HG02938 (cell line): ENCODE results near the gene STT3A.

ENCODE experiments used
- ATAC-seq: cut with Tn5 transposase; IDR thresholded peaks from one replicate; pipeline ENCODE4 v1.9.1; 2021; ENCODE audit warnings: mild to moderate bottlenecking, moderate library complexity; ENCODE audit not compliant: unreplicated experiment

Gene STT3A

DNA sequence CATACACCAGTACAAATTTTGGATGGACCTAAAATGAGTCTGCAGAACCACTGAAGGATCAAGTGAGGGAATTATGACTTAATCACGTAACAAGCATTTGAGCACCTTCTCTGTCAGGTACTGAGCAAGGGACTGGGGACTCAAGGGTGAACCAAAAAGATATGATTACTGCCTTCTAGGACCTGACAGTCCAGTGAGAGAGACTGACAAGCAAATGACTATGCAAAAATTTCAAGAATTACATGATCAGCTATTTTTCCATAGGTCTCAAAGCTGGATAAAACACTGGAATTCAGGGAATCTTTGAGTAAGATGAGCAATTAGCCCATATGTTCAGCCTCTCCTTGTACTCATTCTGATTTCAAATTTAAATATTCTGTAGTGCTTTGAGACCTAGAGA is 5.2 kb upstream of the STT3A start:
- ATAC-seq, result no peak

DNA sequence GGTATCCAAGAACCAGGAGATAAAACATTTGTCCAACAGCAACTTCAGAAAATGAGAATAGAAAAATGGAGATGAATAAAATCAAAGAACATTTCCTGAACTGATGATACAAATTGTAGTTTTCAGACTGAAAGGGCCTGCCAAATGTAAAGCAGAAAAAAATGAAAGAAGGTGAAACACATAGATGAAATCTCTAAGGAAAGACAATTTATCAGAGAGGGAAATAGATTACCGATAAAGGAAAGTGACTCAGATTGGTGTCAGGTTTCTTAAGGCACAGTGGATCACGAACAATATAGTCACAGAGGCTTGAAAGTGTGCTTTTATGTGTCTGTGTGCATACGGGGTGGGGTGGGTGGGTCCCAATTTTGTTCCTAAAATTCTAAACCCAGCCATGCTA is 4.1 kb upstream of the STT3A start:
- no peak for ATAC-seq

DNA sequence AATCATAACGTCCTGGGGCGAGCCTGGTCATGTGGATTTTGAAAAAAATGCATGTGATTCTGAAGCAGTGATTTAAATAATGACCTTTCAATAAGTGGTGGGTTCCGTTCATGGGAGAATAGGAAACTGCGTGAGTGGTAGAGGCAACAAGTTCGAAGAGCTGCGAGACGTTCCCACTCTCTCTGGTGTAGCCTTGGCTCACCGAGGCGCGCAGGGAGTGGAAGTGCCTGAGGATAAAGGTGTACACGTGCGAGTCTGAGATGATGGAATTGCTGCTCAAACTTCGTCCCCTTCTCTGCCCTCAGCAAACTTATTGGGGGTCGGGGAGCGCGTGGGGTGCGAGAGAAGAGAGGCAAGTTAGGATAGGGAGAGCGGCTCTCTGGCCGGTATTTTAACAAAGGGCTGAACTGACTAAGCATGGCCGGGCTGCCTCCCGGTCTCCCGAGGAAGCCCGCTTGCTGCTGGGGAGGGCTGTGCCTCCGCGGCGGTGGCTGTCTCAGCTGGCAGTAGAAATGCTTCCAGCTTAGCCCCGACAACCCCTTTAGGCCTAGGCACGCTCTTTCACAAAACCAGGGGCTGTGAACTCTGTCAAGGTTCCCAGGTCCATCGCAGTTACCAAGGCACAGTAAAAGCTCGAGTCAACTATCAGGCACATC is 875 bp upstream of the STT3A start:
- ATAC-seq, result peak; percentile 14

DNA sequence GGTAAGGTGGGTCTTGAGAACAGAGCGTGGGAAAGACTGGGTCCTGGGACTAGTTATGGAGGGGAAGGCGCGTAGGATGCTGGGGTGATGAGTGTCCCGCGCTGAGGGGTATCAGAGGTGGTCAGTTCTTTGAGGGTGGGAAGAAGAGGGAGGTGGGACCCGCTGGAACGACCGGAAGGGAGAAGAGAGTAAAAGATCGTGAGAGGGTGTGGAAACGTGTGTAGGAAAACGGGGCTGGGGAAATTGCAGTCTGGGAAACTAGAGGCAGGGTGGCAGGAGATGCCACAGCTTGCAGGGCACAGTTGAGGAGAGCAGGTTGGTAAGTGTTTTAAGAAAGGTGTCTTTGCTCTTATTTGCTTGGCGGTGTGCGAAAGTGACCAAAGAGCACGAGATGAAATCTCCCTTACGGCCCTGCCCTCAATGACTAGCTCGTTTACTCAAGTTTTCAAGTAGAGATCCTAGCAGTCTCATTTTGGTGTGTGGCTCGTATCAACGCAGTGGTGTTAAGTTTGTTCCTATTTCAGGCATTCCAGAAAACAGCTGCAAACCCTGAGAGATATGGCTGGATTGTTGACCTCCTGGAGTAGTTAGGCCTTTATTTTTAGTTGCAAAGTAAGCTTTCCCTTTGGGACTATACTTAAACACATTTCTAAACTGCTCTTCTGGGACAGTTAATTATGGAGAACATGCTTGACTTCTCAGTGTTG is 615 bp downstream of the STT3A start:
- ATAC-seq, result no peak

DNA sequence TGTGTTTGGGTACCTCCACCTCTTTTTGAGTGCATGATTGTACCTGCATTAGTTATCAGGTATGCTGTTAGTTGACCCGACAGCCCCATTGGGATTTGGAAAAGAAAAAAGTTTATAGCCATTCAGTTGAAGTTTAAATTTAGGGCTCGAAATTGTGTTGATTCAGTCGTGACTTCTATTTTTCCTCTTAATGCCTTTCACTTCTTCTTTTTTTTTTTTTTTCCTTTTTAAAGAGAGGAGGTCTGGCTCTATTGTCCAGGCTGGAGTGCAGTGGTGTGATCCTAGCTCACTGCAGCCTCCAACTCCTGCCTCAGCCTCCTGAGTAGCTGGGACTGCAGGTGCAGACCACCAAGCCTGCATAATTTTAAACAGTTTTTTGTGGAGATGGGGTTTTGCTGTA is 2.3 kb downstream of the STT3A start:
- no peak for ATAC-seq

DNA sequence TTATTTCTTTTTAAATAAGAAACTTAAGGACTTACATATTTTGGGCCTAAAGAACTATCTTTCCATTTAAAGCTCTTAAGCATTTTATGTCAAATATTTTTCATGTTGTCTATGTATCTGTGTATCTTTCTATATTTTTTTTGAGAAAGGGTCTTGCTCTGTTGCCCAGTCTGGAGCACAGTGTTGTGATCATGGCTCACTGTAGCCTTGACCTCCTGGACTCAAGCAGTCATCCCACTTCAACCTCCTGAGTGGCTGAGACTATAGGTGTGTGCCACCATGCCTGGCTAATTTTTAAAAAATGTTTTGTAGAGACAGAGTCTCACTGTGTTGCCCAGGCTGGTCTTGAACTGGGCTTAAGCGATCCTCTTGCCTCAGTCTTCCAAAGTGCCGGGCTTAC is 8.0 kb downstream of the STT3A start:
- ATAC-seq, result no peak

DNA sequence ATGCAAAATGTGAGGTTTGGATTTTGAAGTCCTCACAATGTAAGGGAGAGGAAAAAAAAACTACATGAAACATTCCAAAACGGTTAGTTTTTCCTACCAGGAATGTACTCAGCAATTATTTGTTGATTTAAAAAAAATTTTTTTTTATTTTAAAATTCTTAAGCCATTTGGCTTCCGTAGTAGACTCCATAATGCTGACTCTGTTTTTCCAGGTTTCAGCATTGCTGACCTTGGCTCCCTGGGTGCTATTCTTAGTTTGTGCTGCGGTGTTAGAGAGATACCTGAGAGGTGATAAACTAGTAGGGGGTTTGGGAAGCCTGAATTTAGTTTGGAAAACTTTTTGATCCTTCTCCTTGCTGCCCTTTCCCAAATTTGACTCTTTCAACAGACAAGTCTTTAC is 10.6 kb downstream of the STT3A start:
- no peak for ATAC-seq

DNA sequence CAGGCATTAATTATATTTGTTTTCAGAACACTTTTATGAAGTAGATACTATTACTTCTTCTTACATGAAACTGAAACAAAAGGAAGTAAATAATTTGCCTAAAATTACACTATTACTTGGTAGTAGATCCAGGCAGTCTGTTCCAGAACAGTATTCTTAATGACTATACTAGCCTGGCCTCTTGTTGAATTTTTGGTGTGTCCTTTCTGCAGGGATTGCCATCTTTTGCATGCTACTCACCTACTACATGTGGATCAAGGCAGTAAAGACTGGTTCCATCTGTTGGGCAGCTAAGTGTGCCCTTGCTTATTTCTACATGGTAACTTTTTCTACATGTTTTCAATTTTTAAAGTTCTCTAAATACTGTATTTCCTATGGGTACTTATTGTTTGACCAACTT is 12.8 kb downstream of the STT3A start:
- no peak for ATAC-seq

DNA sequence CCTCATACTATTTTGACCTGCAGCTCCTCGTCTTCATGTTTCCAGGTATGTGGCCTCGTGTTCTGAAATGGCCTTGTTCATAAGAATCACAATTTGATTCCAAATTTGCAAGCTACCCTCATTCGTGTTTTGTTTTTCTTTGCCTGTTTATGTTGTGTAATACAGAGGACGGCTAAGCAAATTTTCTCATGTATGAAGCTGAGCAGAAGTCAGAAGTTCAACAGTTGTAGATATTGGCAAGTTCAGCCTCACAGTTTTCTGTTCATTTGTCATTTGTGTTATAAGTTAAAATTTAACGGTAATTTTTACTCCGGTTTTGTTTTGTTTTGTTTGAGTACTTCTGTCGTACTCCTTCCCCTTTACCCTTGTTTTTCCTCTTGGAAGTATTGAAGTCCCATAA is 16.9 kb downstream of the STT3A start:
- ATAC-seq, result no peak

DNA sequence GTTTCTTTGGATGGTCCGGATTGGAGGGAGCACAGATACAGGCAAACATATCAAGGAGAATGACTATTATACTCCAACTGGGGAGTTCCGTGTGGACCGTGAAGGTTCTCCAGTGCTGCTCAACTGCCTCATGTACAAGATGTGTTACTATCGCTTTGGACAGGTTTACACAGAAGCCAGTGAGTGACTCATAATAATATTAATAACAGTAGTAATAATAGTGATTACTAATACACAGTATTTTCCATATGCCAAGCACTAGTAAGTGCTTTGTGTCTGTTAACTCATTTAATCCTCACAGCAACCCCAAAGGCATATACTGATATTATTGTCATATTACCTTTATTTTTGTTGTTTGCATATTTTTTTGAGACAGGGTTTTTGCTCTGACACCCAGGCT is 25.7 kb downstream of the STT3A start:
- no peak for ATAC-seq

DNA sequence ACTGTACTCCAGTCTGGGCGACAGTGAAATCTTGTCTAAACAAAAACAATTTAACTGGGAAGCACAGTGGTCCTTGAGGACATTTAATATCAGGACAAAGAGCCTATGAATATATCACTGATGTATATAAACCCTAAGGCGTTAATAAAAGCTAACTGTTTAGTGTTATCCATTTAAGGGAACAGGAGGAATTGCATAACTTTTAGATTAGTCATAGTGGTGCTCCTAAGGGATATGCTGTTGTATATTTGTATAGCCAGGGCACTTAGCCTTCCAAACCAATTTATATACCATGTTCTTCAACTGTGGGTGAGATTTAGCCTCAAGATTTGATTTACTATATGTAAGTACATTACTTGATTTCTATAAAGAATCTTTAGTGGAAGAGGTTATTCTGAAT is 29.3 kb downstream of the STT3A start:
- ATAC-seq, result no peak

DNA sequence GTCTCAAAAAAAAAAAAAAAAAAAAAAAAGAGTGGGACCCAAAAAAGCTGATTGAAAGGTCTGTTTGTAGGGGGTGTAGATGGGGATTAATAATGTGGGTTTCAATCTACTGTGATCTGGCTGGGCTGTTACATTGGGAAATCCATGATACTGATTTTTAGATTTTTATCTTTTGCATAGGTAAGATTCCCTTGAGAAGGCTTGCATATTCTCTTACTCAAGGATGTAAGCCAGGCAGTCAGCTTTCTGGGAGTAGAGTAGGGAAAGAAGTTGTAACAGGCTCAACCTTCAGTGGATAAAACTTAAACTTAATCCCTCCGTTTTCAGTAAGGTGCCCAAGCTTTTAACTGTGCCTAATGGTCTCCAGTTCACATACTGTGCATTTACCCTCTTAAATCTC is 30.4 kb downstream of the STT3A start:
- ATAC-seq, result no peak

DNA sequence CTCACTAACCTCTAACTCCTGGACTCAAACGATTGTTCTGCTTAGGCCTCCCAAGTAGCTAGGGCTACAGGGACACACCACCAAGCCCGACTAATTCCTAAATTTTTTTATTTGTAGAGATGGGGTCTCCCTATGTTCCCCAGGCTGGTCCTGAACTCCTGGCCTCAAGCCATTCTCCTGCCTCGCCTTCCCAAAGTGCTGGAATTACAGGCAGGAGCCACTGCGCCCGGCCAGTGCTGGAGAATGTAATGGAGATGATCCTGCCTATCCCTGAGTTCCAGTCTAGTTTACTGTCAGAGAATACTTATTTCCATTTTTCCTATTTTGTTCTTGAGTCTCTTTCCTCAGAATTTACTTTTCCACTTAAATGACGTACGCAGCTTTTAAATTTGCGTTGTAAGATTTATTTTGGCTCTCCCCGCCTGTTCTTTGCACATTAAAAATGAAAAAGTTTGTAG is 32.1 kb downstream of the STT3A start, which contains the start of gene CHEK1:
CHEK1 (plus strand) TSS at position 408 of the 458 bp plus-strand sequence. CDS start 1,606 bp downstream, outside the sequence.
- no peak for ATAC-seq

DNA sequence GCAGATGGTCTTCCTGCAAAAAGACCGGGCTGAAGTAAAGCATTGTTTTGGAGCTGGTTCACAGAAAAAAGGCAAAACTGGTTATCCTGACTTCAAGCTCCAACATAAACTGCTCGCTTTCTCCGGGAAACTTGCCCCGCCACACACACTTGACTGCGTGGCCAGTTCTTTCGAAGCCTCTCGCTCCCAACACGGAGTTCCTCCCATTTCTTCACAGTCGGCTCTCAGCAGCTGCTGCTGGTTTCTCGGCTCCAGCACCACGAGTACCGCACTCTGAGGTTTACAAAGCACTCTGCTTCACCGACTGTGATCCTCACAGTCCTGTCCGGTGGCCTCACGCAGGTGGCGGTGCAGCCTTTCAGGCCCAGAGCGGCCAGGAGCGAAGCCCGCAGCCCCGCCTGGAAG is 32.6 kb downstream of the STT3A start:
- no peak for ATAC-seq

DNA sequence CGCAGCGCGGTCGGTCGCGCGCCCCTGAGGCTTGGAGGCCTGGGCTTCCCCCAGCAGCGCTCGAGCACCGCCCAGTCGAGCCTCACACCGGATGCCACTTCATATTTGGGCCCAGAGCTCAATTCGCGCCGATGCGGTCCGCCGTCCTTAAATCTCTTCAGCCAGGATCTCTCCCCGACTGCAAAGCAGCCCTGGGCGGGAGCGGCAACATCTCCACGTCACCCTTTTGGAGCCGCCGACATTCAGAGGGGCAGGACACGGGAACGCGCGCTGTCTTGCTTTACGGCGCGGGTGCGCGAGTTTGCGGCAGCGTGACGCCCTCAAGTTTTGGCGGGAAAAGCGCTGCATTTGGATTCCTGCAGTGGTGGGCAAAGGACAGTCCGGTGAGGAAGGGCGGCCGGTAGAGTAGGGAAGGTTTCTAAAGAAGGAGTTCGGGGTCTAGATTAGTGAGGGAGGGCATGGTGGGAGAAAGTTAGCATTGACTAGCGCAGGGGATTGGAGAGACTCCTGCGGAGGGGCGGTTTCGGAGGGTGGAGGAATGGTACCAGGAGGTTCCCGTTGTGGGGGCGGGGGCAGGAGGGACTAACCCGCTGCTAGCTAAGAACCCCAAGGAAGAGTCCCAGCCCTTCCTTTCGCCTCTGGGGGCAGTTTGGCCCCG is 33.1 kb downstream of the STT3A start:
- peak; percentile 72 for ATAC-seq

DNA sequence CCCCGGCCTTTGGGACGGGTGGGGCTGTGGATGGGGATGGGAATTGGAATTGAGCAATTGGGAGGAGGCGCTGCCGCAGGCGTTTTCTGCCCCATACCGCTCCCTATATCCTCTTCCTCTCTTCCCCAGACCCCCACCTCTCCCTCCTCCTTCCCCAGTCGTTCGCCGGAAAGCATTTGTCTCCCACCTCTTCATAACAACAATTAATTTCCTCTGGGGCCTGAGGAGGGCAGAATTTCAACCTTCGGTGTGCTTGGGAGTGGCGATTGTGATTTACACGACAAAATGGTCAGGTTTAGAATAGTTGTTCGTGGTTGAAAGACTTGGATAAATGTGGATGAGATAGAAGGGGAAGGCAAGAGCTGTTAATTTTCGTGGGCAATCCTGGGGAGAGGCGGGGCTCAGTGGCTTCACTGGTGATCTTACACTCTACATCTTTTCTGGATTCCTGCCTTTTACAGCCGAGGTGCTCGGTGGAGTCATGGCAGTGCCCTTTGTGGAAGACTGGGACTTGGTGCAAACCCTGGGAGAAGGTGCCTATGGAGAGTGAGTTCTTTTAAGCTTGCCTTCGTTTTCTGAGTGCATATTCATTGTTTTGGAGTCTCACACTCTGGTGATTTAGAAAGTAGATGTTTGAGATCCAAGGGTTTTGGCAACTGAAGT is 33.8 kb downstream of the STT3A start:
- peak; percentile 28 for ATAC-seq

DNA sequence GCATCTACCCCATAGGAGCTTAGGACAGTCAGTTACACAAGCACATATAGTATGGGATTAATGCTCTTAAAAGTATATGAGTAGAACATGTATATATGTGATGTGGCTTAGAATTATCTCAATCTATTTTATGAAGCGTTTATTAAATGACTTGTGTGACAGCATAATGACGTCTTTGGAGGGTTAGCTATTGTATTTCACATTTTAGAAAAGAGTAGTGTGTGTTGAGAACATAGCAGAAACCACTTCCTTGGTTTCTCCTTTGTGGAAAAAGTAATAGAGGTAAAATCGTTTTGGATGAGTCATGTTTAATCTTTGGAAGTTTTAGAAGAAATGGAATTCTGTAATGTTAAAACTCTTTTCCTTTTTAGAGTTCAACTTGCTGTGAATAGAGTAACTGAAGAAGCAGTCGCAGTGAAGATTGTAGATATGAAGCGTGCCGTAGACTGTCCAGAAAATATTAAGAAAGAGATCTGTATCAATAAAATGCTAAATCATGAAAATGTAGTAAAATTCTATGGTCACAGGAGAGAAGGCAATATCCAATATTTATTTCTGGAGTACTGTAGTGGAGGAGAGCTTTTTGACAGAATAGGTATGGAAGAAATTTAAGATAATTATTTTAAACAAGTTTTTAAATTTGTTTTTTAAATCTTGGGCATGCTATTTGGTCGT is 34.7 kb downstream of the STT3A start:
- ATAC-seq, result no peak

DNA sequence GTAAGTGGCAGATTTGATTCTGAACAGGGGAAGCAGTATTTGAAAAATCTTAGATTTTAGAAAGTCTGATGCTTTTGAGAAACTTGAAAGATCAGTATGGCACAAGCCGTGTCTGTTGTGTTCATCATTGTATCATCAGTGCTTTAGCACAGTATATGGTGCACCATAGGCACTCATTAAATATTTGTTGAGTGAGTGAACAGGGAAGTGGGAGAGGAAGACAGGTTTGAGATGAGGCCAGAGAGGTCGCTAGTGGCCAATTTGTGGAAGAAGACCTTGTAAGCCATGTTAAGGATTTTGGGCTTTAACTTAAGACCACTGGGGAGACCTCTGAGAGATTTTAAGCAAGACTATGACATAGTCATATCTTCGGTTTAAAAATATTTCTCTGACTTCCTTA is 45.2 kb downstream of the STT3A start:
- ATAC-seq, result no peak

DNA sequence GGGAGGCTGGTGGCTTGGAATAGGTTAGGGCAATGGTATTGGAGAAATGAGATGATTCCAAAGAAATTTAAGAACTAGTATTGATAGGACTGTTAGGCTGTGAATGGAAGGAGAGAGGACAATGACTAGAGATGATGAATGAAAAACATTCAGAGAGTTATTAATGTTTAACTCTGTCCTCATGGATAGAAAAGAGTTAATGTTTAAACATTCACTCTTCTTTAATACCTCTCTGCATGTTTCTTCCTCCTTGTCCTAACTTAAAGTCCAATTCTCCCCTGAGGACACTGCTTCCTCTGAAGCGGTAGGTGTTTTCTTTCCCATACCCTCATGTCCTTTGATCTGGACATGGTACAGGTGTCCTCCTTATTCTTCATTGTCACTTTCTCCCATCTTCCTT is 45.7 kb downstream of the STT3A start:
- no peak for ATAC-seq

DNA sequence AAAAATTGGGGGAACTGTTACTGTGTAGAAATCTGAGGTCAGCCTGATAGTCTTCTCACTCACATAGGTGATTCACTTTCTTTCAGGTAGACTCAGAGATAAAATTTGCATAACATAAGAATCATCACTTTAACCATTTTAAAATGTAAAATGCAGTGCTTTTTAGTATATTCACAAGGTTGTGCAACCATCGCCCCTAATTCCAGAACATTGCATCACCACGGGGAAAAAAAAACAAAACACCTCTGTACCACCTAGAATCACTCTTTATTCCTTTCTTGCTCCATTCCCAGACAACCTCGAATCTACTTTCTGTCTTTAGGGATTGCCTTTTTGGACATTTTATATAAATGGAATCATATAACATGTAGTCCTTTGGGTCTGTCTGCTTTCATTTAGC is 53.2 kb downstream of the STT3A start:
- ATAC-seq, result no peak
